ENCODE measurements around the gene SLC6A2.
"Not testable (repeated sequence)": the region's sequence is repeated elsewhere in the genome, so short reads cannot be mapped to it uniquely, and the experiment has no call there.

The SLC6A2 gene

DNA sequence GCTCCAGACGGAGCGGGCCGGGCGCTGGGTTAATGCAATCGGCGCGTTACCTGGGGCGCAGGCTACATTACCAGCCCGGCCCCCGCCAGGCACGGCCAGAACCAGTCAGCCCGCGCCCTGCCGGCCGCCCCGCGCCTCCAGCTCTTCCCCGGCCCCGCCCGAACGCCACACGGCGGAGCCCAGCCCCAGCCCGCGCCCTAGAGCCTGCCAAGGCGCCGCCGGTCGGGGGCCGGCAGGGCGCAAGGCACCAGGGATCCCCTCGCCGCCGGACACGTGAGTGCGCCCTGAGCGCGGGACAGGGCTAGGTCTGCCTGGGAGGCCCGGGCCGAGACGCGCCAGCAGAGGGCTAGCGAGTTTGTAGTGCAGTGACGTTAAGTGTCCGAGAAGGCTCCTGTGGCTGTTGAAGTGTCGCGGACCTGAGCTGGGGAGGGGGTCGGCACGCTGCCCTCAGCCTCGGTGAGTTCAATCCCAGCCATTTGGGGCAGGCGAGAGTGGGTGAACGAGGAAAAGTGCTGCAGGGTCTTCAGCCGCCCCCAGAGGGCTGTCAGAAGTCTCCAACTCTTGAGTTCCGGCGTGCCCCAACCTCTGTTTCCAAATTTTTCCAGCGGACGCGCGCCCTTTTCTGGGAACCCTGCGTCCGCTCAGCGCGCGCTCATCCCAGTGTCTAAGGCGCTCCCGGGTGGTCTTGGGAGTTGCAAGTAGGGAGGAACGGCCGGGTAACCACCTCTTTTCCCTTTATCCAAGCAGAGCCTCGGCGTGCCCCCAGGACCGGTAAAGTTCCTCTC is at the start of gene SLC6A2:
SLC6A2 (plus strand) TSS at position 92 of the 785 bp plus-strand sequence. CDS start 707 bp downstream, outside the sequence.
- TF ChIP-seq, protein P1, sequence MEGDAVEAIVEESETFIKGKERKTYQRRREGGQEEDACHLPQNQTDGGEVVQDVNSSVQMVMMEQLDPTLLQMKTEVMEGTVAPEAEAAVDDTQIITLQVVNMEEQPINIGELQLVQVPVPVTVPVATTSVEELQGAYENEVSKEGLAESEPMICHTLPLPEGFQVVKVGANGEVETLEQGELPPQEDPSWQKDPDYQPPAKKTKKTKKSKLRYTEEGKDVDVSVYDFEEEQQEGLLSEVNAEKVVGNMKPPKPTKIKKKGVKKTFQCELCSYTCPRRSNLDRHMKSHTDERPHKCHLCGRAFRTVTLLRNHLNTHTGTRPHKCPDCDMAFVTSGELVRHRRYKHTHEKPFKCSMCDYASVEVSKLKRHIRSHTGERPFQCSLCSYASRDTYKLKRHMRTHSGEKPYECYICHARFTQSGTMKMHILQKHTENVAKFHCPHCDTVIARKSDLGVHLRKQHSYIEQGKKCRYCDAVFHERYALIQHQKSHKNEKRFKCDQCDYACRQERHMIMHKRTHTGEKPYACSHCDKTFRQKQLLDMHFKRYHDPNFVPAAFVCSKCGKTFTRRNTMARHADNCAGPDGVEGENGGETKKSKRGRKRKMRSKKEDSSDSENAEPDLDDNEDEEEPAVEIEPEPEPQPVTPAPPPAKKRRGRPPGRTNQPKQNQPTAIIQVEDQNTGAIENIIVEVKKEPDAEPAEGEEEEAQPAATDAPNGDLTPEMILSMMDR (IDR thresholded peaks at IDR 0.05; ENCODE audit: control insufficient read depth, extremely low read depth, insufficient read depth) = 0 out of 2 replicates have a peak, but pooled peaks have one; percentile 16
- DNase-seq (ENCODE audit: low read depth) = no peak
- no peak within 1 kb of the TSS for H3K4me3 ChIP-seq (ENCODE audit: low read depth, low read length)

DNA sequence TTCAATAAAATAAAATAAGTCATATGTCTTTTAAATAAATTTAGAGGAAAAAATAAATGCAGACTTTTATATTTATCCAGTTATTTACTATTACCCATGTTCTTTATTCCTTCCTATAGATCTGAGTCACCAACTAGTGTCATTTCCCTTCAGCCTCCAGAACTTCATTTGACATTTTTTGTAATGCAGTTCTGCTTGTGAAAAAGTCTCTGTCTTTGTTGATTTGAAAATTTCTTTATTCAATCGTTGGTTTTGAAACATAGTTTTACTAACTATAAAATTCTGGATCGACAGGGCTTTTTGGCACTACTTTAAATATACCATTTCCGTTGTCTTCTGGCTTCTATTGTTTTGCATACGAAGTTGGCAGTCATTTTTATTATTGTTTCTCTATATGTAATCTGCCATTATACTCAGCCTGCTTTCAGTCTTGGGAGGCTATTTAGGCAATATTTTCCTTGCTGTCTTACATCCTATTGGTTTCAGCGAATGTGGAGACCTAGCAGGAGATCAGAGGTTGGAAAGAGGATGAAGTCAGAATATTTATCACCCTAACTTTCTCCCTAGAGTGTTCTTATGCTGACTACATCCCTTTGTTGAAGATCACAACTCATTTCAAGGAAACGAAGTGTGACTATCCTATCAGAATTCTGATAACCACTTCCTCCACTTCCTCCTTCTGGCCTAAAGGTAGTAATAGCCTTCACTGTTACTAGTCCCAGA is 42.0 kb upstream of the SLC6A2 start:
- TF ChIP-seq, protein P1 (IDR thresholded peaks at IDR 0.05; ENCODE audit: control insufficient read depth, extremely low read depth, insufficient read depth) = no peak
- DNase-seq (ENCODE audit: low read depth) = no peak
- H3K4me3 ChIP-seq (ENCODE audit: low read depth, low read length) = no peak overlapping the region

DNA sequence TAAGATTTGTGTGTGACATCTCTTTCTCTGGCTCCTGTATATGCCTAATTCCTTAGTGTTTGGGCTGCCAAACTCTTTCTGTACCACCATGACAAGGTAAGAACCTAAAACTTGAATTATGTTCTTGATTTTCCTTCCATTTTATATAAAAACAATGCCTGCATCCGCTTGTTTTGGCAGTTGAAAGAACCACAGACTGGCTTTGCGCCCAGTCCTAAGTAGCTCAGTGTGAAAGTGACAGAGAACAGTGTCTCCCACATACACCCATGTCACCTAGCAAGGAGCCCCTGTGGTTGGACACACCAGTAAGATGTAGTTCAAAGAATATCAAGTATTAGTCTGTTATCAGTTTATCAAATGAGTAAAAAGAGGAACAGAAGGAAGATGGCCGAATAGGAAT is 40.7 kb upstream of the SLC6A2 start:
- TF ChIP-seq, protein P1 (IDR thresholded peaks at IDR 0.05; ENCODE audit: control insufficient read depth, extremely low read depth, insufficient read depth) = no peak
- no peak for DNase-seq (ENCODE audit: low read depth)
- H3K4me3 ChIP-seq (ENCODE audit: low read depth, low read length) = no peak overlapping the region

DNA sequence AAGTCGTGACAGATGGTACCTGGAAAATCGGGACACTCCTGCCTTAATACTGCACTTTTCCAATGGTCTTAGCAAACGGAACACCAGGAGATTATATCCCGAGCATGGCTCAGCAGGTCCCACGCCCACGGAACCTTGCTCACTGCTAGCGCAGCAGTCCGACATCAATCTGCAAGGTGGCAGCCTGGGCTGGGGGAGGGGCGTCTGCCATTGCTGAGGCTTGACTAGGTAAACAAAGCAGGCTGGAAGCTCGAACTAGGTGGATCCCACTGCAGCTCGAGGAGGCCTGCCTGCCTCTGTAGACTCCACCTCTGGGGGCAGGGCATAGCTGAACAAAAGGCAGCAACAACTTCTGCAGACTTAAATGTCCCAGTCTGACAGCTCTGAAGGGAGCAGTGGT is 40.1 kb upstream of the SLC6A2 start:
- not testable (repeated sequence) for DNase-seq (ENCODE audit: low read depth); H3K4me3 ChIP-seq (ENCODE audit: low read depth, low read length)

DNA sequence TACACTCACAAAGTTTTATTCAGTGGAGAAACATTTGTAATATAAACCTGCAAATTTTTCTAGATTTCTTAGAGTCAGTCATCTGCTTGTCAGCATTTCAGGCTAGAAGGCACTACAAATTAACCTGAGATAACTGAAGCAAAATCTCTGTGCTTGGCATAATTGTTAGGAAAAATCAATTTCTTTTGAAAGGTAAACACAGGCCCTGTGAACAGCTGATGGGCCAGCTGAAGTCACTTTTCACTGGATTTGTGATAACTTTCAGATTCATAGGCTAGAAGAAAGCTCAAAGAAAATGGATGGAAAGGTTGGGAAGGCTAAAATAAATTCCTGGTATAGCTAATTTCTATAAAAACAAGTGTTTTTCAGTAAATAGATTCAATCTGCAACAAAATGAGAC is 34.0 kb upstream of the SLC6A2 start:
- H3K4me3 ChIP-seq (ENCODE audit: low read depth, low read length) = no peak overlapping the region
- no peak for DNase-seq (ENCODE audit: low read depth)
- TF ChIP-seq, protein P1 (IDR thresholded peaks at IDR 0.05; ENCODE audit: control insufficient read depth, extremely low read depth, insufficient read depth) = no peak

DNA sequence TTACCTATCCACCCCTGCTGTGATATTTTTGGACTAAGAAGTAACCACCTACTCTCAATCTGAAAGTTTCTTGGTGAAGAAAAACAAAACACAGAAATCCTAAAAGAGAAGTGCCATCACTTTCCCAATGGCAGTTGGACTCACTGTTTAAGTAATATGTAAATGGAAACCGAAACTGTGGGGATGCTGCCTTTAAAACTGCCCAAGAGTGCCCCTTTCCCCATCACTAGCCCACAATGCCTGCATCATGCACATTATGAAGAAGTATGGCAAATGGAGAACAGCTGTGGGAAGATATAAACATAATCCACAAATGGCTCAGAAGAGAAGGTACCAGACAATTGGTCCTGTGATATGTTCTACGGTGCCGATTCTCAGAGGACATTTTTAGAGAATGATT is 33.5 kb upstream of the SLC6A2 start:
- H3K4me3 ChIP-seq (ENCODE audit: low read depth, low read length) = no peak overlapping the region
- no peak for DNase-seq (ENCODE audit: low read depth)
- TF ChIP-seq, protein P1 (IDR thresholded peaks at IDR 0.05; ENCODE audit: control insufficient read depth, extremely low read depth, insufficient read depth) = no peak

DNA sequence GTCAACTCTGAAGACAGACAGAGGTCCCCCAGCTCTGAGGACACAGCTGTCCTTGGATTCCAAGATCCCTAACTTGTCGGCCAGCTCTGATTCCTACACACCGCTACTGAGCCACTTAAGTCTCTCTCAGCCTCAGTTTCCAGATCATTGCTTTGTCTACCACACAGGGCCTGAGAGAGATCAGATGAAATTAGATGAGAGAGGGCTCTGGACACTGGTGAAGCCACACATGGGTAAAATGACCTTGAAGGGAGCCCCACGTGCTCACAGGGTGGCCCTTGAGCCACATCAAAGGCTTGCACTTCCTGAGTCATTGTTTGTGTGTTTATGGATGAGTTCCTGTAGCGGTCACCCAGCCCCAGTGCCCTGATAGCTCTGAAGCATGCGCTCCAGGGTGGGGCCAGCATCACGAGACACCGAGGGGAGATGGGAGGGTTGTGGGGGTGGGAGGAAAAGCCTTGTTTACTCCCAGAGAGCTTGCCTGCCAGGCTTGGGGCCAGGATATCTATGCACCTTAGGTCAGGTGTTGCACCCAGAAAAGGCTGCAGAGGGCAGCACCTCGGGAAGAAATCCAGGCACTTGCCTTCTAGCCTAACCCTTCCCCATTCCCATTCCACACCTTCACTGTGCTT is 32.7 kb upstream of the SLC6A2 start:
- TF ChIP-seq, protein P1 (IDR thresholded peaks at IDR 0.05; ENCODE audit: control insufficient read depth, extremely low read depth, insufficient read depth) = peak; percentile 42
- DNase-seq (ENCODE audit: low read depth) = no peak

More for the DNA sequence above, 32.7 kb upstream of the SLC6A2 start:
- no peak overlapping the region for H3K4me3 ChIP-seq (ENCODE audit: low read depth, low read length)
